Chondrocyte (in vitro differentiated cells): ENCODE data around the gene WNT7A. TPM values are rescaled to one million over a fixed set of nuclear protein-coding genes. Genes with fewer than 3 reads are reported as not detected.
A peak's percentile ranks its signal among the peaks of the same experiment; 100 is the strongest.

Experiments used
- DNase-seq: peaks from one replicate; pipeline ENCODE4 v3.0.0; 2021; ENCODE audit warnings: mixed read lengths, low spot score
- H3K27ac Mint-ChIP-seq: one replicate; pipeline ENCODE4 v1.8.0; 2021; ENCODE audit warnings: mild to moderate bottlenecking, moderate library complexity, mixed read lengths; ENCODE audit not compliant: unreplicated experiment
- H3K27me3 Mint-ChIP-seq: 2 replicates; pipeline ENCODE4 v1.8.0; 2021; ENCODE audit warnings: low read depth, mixed read lengths
- H3K36me3 Mint-ChIP-seq: 2 replicates; pipeline ENCODE4 v1.8.0; 2021; ENCODE audit warnings: low read depth, mixed read lengths
- H3K4me1 Mint-ChIP-seq: 2 replicates; pipeline ENCODE4 v1.8.0; 2021; ENCODE audit warnings: low read depth, mild to moderate bottlenecking, mixed read lengths
- H3K4me3 Mint-ChIP-seq: one replicate; pipeline ENCODE4 v1.8.0; 2021; ENCODE audit warnings: mild to moderate bottlenecking, moderate library complexity, mixed read lengths; ENCODE audit not compliant: unreplicated experiment
- H3K9me3 Mint-ChIP-seq: 2 replicates; pipeline ENCODE4 v1.8.0; 2021; ENCODE audit warnings: low read depth, mixed read lengths
- CTCF ChIP-seq: fragments of 200-600 bp; sonication (generic); IDR thresholded peaks from 2 replicates; pipeline ENCODE4 v1.5.0; 2021; ENCODE audit warnings: antibody characterized with exemption, mild to moderate bottlenecking, moderate library complexity
- total RNA-seq: library from RNA; stranded (reverse); gene quantifications from 3 replicates; pipeline ENCODE4 v1.2.1, GENCODE V29; 2021

WNT7A gene
- total RNA-seq, 1 donor from 2014 or later: not detected

DNA sequence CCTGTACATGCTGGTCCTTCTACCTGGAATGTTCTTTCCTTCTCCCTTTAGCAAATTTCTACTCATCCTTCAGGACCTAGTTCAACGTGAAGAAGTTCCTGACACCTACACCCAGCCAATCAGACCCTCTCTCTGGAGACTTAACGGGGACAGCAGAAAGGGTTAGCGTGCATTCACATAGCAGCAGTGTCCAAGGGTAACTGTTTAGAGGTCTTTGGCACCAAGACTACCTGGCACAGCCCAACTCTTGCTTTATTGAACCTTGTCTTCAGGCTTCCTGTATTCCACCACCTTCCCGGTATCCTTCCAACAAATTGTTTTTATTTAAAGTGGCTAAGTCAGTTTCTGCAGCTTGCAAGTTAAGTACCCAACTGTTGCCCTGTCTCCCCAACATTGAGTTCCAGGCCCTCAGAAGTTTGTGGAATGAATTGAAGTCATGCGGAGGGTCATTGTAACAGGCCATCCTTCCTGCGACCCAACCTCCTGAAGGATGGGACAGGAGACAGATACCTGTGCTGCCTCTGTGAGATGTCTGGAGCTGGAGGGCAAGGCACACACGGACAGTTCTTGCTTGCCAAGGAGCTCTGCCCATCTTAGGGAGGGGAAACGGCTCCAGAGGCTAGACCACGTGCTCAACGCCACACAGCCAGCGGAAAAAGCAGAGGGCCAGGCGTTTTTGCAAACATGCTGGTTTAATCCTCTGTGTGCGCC is 14.4 kb upstream of the WNT7A start:
- Mint-ChIP-seq H3K27ac (no peak overlapping the region), H3K36me3 (peaks cover 2% of the 10 kb centered on the region), H3K4me3 (peak overlapping the region; percentile 93), H3K9me3 (peaks cover 8% of the 10 kb centered on the region), H3K4me1 (peaks cover 17% of the 10 kb centered on the region), H3K27me3 (peaks cover 2% of the 10 kb centered on the region)
- TF ChIP-seq CTCF: no peak
- no peak for DNase-seq

GRCh38 chr3:13892304-13892703 is 12.4 kb upstream of the WNT7A start:
- Mint-ChIP-seq H3K4me3 (no peak overlapping the region), H3K27ac (no peak overlapping the region), H3K4me1 (peaks cover 17% of the 10 kb centered on the region), H3K36me3 (no peaks in the 10 kb centered on the region), H3K9me3 (no peaks in the 10 kb centered on the region), H3K27me3 (peaks cover 12% of the 10 kb centered on the region)
- no peak for DNase-seq
- no peak for TF ChIP-seq CTCF

- H3K27ac Mint-ChIP-seq: no peak overlapping the region
Measured at GRCh38 chr3:13891492-13892073, 11.7 kb upstream of the WNT7A start.

GRCh38 chr3:13891017-13891392 is 11.1 kb upstream of the WNT7A start:
- DNase-seq: no peak
- Mint-ChIP-seq H3K27ac (no peak overlapping the region), H3K36me3 (no peaks in the 10 kb centered on the region), H3K4me1 (peaks cover 13% of the 10 kb centered on the region), H3K9me3 (no peaks in the 10 kb centered on the region), H3K27me3 (peaks cover 19% of the 10 kb centered on the region), H3K4me3 (no peak overlapping the region)
- TF ChIP-seq CTCF: no peak

More at GRCh38 chr3:13891492-13892073, 11.7 kb upstream of the WNT7A start:
- DNase-seq: no peak
- peaks cover 16% of the 10 kb centered on the region for H3K4me1 Mint-ChIP-seq
- no peak overlapping the region for H3K4me3 Mint-ChIP-seq
- no peaks in the 10 kb centered on the region for H3K36me3 Mint-ChIP-seq
- H3K27me3 Mint-ChIP-seq: peaks cover 14% of the 10 kb centered on the region
- no peak for TF ChIP-seq CTCF
- H3K9me3 Mint-ChIP-seq: no peaks in the 10 kb centered on the region

DNA sequence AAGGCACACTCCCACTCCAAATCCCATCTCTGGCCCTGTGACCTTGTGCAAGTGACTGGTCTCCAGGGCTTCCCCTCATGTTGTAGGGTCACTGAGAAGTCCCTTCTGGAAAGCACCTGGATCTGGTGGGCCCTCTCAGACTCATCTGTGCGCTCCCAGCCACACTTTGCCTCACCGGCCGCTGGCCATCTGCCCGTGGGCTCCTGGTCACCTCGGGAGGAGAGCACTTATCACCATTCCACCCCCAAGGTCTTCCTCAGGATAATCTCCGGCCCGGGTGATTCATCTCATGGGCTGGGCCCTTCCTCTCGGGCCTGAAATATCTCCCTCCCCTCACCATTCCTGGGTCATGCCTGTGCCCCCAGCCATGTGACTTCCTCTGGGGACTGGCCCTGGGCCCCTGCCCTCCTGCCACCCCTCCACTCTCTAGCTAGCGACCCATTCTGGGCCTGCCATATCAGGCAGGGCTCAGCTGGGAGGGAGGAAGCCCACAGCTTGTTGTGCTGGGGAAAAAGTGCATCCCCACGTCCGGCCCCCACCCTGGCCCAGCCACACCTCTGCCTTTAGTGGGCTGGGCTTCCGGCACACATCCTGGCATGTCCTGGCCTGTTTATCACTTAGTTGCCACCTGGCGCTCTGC is 10.6 kb upstream of the WNT7A start:
- DNase-seq: peak; percentile 67
- H3K4me1 Mint-ChIP-seq: peaks cover 7% of the 10 kb centered on the region
- peaks cover 23% of the 10 kb centered on the region for H3K27me3 Mint-ChIP-seq
- no peaks in the 10 kb centered on the region for H3K9me3 Mint-ChIP-seq
- no peak overlapping the region for H3K4me3 Mint-ChIP-seq
- no peaks in the 10 kb centered on the region for H3K36me3 Mint-ChIP-seq
- no peak for TF ChIP-seq CTCF
- no peak overlapping the region for H3K27ac Mint-ChIP-seq
